IPS-11a (cell line): ENCODE data around the gene HSPA13.
"Not testable (repeated sequence)": the region's sequence is repeated elsewhere in the genome, so short reads cannot be mapped to it uniquely, and the experiment has no call there.

Experiments
- H3K4me3 ChIP-seq: one replicate; pipeline ENCODE4 v1.5.1; 2013; ENCODE audit warnings: low read depth, low read length, control low read depth

Gene HSPA13, protein sequence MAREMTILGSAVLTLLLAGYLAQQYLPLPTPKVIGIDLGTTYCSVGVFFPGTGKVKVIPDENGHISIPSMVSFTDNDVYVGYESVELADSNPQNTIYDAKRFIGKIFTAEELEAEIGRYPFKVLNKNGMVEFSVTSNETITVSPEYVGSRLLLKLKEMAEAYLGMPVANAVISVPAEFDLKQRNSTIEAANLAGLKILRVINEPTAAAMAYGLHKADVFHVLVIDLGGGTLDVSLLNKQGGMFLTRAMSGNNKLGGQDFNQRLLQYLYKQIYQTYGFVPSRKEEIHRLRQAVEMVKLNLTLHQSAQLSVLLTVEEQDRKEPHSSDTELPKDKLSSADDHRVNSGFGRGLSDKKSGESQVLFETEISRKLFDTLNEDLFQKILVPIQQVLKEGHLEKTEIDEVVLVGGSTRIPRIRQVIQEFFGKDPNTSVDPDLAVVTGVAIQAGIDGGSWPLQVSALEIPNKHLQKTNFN

DNA sequence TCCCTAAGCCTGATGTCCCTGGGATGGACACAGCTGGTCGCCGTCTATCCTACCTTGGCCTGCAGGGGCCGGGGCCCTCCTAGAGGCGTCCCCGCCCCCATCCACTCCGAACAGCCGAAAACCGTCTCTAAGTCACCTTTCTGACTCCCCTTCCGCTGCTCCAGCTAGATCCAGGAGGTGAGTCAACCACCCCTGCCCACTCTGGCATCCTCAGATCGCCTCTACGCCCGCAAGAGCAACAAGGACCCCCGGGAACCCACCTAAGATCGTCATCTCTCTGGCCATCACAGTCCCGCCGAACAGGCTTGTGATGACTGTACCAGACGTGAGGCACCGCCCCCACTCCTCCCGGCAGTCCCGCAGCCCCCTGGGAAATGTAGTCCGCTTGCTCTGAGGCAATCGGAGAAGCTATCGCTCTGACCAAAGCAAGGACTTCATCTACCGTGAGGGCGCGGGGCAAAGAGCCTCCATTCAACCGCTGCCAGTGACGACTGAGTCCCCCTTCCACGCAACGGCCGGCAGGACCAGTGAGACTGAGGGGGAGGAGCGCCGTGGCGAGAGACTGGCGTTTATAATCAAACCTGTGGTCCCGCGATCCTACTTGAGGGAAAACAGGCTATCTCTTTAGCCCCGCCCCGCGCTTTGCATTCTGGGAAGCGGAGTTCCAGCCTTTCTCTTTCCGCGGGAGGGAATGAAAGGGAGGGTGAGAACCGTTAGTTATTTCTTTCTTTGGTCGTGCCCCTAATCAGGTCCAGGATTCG is at the start of gene HSPA13:
HSPA13 (minus strand) TSS at position 312 of the 761 bp plus-strand sequence; CDS start at position 285, 27 bp downstream.
- peak within 1 kb of the TSS; percentile 86 for H3K4me3 ChIP-seq

DNA sequence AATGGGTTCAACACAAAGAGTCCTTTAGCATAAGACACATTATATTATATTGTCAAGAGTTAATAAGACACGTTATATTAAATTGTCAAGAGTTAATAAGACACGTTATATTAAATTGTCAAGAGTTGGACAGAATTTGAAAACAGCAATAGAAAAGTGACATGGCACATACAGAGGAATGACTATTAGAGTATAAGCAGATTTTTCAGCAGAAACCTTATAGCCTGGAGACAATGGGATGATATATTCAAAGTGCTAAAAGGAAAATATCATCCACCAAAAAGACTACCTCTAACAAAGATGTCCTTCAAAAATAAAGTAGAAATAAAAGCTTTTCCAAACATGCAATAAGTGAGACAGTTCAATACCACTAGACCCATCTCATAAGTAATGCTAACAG is 36.0 kb upstream of the HSPA13 start:
- H3K4me3 ChIP-seq = no peak overlapping the region

DNA sequence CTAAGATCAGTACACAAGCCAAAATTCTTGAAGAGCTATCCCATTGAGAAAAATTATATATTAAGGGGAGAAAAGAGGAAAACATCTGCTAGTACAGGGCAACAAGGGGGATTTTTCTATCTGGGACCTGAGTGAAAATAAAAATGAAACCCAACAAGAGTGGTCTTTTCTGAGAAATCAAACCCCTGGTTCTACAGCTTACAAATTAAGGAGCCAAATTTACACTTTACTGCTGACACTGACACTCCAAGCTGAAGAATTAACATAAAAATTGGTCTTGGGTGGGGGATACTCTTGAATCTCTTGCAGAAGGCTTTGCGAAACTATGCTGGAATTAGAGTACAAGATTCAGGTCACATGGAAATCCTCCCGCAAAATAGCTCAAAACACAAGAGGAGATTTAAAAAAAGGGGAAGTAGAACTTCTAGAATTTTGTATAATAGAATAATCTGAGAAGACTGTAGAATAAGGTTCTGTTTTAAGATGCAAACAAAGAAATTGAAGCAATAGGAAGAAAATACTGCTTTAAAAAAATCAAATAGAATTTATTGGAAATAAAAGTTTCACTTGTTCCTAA is 32.1 kb upstream of the HSPA13 start:
- H3K4me3 ChIP-seq = no peak overlapping the region

DNA sequence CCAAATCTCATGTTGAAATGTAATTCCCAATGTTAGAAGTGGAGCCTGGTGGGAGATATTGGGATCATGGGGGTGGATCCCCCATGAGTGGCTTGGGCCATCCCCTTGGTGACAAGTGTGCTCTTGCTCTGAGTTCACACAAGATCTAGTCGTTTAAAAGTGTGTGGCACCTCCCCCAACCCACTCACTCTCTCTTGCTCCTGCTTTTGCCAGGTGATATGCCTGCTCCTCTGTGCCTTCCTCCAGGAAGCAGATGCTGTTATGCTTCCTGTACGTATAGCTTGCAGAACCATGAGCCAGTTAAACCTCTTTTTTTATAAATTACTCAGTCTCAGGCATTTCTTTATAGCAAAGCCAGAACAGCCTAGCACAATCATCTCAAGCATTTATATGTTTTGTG is 23.0 kb upstream of the HSPA13 start:
- no peak overlapping the region for H3K4me3 ChIP-seq

DNA sequence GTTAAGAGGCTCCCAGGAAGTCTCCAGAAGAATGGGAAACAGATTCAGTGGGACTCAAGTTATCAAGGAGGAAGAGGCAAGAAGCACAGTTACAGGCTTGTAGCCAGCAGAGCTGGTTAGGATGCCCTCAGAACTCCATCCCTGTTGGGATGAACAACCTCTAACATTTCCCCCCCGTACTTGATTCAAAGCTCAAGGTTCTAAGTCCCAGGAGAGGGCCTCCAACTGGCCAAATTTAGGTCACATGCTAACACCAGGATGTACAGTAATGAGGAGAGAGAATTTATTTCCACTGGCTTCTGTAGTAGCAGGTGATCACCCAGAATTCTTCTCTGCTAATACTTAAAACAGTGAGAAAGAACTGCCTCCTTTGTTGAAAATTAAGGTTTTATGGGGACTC is 22.3 kb upstream of the HSPA13 start:
- no peak overlapping the region for H3K4me3 ChIP-seq

DNA sequence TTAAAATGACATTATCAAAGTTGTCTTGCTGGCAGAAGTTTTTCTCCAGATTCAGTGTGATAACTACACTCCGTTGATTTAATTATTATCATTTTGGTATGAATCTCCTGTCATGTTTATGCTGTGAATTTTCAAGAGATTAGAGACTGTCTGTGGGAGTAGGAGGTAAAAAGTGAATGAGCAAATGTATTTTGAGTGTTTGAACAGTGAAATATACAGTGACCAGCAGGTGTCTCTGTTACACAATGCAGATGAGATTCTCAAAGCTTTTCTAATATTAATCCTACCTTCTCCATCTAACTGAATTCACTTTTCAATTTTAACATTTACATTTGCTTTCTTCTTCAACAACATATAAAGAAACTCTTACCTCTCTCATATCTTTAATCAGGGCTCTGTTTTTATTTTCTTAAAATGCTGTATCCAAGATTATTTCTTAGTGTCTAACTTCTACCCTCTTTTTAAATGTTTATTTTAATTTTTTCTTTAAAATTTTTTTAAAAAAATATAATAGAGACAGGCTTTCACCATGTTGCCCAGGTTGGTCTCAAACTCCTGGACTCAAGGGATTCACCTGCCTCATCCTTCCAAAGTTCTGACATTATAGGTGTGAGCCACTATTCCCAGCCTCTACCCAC is 20.9 kb upstream of the HSPA13 start:
- H3K4me3 ChIP-seq = no peak overlapping the region

DNA sequence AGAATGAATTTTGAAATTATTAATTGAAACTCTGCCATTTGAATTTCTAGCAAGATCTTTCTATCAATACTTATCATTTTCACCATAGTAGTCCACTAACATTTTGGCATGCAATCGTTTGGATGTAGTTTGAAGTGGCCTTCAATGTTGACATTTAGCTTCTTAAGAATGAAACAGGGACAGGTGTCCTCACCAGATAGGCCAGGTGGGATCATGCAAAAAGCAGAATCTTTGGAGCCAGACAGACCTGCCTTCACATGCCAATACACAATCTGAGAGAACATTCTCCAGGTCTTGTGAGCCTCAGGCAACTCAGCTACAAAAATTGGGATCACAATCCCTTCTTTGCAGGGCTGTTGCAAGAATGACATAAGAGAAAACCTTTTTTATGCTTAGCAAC is 18.3 kb upstream of the HSPA13 start:
- no peak overlapping the region for H3K4me3 ChIP-seq

DNA sequence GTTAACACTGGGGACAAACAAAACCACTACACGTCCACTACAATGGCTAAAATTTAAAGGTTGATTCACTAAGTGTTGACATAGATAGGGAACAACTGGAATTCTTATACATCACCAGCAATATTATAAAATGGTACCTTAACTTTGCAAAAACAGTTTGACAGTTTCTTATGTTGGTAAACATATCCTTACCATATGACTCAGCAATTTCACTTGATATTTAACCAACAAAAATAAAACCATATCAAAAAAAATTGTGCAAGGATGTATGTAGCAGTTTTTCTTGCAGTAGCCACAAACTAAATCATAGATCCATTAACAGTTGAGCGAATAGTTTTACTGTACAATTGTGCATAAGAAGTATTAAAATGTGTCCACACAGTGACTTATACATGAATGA is 5.3 kb upstream of the HSPA13 start:
- no peak overlapping the region for H3K4me3 ChIP-seq

DNA sequence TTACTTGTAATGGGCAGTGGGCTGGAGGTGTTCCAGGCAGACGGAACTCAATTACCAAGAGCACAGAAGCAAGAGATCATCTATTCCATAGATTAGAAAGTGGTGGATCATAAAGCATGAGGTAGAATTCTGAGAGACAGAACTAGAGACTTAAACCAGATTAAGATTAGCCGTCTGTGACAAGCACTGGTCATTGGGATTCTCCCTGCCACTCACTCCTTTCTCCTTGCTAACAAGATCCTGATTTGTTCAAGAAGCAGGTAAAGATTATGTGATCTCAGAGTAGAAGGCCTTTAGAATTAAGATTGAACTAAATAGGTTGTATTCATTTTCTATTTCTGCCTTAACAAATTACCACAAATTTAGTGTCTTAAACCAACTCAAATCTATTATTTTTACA is 1.5 kb upstream of the HSPA13 start:
- no peak overlapping the region for H3K4me3 ChIP-seq

DNA sequence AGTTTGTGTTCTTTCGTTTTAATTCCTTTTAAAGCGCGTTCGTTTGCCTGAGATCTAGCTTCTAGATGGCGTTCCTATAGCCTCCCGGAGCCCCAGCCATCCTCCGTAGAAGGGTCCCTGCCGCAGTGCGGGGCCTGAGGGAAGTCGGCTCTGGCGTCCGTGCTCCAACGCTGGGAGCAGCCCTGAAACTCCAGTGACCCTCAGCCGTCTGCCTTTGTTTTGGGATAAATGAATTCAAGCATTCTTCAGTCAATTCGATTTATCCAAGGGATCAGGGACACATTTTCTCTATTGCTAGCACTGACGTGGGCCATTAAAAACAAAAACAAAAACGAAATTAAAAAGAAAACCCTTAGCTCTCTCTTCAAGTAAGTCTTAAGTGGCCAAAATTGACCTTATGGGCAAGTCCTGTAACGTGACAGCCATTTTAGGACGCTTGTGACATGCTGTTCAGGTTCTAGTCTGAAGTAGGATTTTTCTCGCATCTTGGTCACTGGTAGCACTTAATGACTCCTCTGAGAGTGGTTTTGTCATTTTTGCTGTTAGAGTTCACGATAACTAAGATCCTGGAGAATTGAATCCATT is 742 bp upstream of the HSPA13 start:
- peak overlapping the region; percentile 86 for H3K4me3 ChIP-seq

DNA sequence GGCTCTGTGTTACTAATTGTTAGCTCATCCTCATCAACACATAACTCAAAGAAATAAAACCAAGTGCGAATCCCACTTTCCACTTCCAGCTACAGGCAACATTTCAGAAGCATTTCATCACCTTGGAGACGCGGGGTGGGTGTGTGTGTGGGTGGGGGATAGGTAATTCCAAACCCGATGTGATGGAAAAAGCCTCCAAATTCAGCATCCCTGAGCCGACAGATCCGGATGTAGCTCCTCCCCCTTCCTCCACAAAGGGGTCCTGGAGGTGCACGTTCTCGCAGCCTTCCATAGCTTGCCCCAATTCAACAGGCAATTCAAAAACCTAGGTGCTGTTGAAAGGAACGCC is 486 bp downstream of the HSPA13 start:
- peak overlapping the region; percentile 86 for H3K4me3 ChIP-seq

DNA sequence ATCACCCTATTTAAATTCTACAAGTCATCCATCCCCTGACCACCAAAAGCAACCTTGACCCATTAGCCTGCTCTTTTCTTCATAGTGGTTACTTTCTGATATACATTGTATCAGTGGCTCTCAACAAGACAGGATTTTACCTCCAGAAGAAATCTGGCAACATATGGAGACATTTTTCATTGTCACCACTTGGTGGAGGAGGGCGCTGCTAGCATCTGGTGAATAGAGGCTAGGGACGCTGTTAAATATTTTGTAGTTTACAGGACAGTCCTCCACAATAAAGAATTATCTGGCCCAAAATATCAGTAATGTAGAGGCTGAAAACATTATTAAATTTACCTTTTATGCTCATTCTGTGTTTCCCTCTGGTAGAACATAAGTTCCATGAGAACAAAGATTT is 6.1 kb downstream of the HSPA13 start:
- no peak overlapping the region for H3K4me3 ChIP-seq

DNA sequence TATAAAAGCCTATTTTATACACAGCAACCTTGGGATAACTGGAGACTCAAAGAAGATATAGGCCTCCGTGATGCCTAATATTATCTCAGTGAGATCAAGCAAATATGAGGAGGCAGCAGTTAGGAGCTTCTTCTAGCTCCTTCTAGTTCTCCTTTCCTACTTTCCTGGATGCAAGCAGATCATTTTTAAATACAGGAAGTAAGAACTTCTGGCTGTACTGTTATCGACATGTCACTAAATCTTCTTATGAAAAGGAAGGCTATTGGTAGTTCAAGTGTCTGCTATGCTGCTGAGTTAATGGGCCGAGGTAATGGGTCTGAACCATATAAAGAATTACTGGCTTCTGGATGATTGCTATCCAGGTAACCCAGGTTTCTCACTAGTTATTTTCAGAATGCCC is 15.9 kb downstream of the HSPA13 start:
- no peak overlapping the region for H3K4me3 ChIP-seq

DNA sequence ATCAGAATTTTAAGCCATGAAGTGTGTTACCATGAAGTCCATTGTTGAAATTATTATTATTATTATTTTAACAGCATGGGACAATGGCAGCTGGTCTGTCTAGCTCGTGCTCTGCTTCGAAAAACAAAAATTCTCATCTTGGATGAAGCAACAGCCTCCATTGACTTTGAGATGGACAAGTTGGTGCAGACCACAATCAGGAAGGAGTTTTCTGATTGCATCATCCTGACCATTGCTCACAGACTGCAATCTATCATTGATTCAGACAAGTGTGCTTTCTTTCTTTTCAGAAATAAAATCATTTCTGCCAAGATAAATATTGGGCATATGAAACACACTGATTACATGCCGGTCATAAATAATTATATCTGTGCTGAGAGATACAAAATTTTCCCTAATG is 21.0 kb downstream of the HSPA13 start:
- no peak overlapping the region for H3K4me3 ChIP-seq

DNA sequence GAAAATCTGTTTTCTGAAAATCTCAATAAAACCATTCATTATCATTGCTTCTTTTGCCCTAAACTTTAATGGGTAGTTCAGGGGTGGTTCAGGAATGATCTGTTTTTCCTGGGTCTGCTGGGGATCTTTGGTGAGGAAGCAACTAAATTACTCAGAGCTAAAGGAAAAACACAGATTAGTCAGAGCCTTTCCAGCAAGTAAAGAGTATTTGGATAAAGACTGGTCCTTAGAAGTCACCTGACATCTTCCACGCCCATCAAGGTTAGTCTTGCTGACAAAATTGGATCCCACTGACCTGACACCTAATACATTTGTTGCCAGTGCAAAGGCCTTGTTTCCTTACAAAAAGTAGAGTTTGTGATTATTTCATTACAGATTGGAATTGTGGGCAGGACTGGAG is 24.2 kb downstream of the HSPA13 start:
- H3K4me3 ChIP-seq = no peak overlapping the region

DNA sequence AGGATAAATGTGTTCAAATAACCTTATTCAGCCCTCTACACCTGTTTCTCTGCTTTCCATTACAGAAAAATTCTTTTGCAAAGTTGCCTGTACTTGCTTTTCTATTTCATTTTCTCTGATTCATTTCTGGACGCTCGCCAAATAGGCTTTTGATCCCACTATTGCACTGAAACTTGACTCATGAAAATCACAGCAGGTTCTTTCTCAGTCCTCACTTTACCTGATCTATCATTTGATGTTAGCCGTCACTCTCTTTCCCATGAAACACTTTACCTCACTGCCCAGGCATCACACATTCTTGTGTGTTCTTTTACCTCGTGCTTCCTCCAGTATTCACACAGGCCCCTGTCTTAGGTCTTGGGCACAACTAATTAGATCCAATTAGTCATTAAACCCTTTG is 26.2 kb downstream of the HSPA13 start:
- H3K4me3 ChIP-seq = no peak overlapping the region

DNA sequence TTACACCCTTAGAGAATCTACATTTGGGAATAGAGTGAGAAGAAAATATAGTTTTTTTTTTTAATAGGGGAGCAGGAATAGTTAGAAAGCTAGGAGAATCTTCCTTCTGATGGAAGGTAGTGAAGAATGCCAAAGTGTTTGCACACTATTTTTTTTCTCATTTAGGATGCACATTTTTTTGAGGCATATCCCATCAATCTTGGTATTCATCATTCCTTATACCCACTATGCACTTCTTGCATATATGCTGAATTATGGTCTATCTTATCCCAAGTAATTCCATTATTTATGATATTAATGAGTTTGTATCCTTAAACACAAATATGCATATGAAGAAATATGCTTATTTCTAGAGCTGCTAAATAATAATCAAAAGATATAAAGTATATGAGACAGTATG is 28.4 kb downstream of the HSPA13 start:
- no peak overlapping the region for H3K4me3 ChIP-seq

DNA sequence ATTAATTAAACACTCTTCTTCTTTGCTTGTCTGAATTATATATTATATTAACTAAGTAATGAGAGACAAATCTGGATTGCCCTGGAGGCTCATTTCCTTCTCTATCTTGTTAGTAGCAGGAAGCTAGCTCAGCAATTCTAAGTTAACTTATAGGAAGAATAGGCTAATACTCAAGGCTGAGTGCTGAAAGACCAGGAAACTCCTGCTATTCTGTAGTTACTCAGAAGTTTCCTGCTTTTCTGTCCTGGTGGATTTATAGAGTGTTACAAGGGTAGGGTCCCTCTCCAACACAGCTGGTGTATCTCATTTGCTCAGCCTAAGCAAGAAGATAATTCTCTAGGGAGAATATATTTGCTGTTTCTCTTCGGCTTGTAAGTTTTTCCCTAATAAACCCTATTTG is 29.2 kb downstream of the HSPA13 start:
- H3K4me3 ChIP-seq = no peak overlapping the region

DNA sequence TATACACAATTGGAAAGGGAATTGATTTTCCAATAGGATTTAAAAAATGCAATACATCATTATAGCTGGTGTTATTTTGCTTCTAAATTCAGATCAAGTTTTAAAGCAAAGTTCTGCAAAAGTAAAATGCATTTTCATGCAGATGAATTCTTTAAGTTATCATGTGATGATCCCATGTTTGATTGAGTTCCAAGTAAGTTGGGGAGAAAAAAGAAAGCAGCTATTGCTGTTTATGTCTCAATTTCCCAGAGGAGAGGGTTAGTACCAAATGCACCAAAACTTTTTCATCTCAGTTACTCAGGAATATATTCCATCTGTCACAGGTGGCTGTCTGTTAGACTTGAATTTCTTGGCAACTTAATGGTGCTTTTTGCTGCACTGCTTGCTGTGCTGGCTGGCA is 29.7 kb downstream of the HSPA13 start:
- H3K4me3 ChIP-seq = no peak overlapping the region

DNA sequence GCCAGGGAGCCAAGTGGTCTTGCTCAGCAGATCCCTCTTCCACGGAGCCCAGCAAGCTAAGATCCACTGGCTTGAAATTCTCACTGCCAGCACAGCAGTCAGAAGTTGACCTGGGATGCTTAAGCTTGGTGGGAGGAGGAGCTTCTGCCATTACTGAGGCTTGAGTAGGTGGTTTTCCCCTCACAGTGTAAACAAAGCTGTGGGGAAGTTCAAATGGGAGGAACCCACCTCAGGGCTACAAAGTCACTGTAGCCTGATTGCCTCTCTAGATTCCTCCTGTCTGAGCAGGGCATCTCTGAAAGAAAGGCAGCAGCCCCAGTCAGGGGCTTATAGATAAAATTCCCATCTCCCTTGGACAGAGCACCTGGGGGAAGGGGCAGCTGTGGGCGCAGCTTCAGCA is 55.6 kb downstream of the HSPA13 start:
- H3K4me3 ChIP-seq = not testable (repeated sequence)

DNA sequence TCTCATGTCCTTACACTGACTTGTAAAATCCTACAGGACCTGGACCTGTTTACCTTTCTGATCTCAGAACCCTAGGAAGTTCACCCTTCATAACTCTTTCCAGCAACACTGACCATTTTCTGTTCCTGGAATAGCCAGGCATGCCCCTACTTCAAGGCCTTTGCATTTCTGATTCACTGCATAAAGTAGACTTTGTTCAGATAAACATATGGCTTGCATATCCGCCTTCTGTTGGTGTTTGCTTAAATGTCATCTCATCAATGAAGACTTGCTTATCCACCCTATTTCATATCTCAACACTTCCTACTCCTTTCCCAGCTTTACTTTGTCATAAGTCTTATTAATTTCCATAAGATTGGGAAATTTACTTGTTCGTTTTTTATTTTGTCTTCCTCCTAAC is 57.4 kb downstream of the HSPA13 start:
- no peak overlapping the region for H3K4me3 ChIP-seq
